MM.1S (cell line): Measurements from ENCODE around the gene FLYWCH1.

ENCODE experiments used
- EZH2 ChIP-seq: fragments of 300-600 bp; sonication (generic); optimal IDR thresholded peaks from 2 replicates; pipeline ENCODE3; 2017; ENCODE audit warnings: low read depth, mild to moderate bottlenecking, antibody characterized with exemption, low read length, mixed read lengths
- EZH2phosphoT487 ChIP-seq: fragments of 300-600 bp; sonication (generic); IDR thresholded peaks from 2 replicates; pipeline ENCODE4 v1.6.1; 2018; ENCODE audit warnings: antibody characterized with exemption, low read length
- TF ChIP-seq, protein P1 (sequence below): fragments of 300-600 bp; sonication (generic); IDR thresholded peaks from 2 replicates; pipeline ENCODE4 v1.5.1; 2016; ENCODE audit warnings: antibody characterized with exemption, low read length, mixed read lengths

- TF ChIP-seq, protein P1, sequence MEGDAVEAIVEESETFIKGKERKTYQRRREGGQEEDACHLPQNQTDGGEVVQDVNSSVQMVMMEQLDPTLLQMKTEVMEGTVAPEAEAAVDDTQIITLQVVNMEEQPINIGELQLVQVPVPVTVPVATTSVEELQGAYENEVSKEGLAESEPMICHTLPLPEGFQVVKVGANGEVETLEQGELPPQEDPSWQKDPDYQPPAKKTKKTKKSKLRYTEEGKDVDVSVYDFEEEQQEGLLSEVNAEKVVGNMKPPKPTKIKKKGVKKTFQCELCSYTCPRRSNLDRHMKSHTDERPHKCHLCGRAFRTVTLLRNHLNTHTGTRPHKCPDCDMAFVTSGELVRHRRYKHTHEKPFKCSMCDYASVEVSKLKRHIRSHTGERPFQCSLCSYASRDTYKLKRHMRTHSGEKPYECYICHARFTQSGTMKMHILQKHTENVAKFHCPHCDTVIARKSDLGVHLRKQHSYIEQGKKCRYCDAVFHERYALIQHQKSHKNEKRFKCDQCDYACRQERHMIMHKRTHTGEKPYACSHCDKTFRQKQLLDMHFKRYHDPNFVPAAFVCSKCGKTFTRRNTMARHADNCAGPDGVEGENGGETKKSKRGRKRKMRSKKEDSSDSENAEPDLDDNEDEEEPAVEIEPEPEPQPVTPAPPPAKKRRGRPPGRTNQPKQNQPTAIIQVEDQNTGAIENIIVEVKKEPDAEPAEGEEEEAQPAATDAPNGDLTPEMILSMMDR, result no peak
- TF ChIP-seq EZH2phosphoT487, result no peak
- no peak for TF ChIP-seq EZH2
Observed at GRCh38 chr16:2913603-2914002, 1.9 kb downstream of the FLYWCH1 start.
